ENCODE results near the gene TTC7B. TPM values are rescaled to one million over a fixed set of nuclear protein-coding genes. Genes with fewer than 3 reads are reported as not detected.

Gene TTC7B
- total and polyA plus RNA-seq, 9 of the 15 experiments (the other 6 are each of a cell fraction or from before 2014, with no cell fraction given), result 2.2 to 77.2 (median 36.7) TPM

- POLR2A ChIA-PET, result interaction anchor here (0.8 kb wide), 1 partner anchor 446 kb away, joined by 3 read pairs; no protein-coding TSS in a partner anchor
- no TSS peak for BruUV-seq (replicated peaks)
- H2AFZ ChIP-seq (ENCODE audit: low read depth, low read length), result peak overlapping the region; percentile 97
- peaks cover 12 to 18% of the 10 kb centered on the region in 2 experiments for H3K4me1 ChIP-seq (replicated peaks in 1 of 2; ENCODE audit: control insufficient read depth in 2 of 2, insufficient read depth in 2 of 2, low read length in 2 of 2)
- H3K79me2 ChIP-seq (ENCODE audit: control insufficient read depth, insufficient read depth, low read length), result no peaks in the 10 kb centered on the region; the same call in 2 of the 3 replicates
- 0 out of 2 replicates have a peak, but pooled peaks cover 3% of the 10 kb centered on the region for H3K9me3 ChIP-seq (replicated peaks; ENCODE audit: control insufficient read depth, insufficient read depth, low read depth, low read length)
- H3K27ac ChIP-seq (ENCODE audit: extremely low read depth, low read depth, low read length), result peak overlapping the region; percentile 86
- FAIRE-seq, result peak; percentile 93
- intact Hi-C loops (cut with micrococcal nuclease), result no loop called here
- peak; percentile 93 to 97 (median 96) for DNase-seq (ENCODE audit: extremely low read depth in 1 of 4, low spot score in 3 of 4)
- WGBS (ENCODE audit: insufficient coverage, low coverage, missing lambda C conversion rate), result 2% methylated on average over 20 of the region's 42 CpGs
- peak; percentile 100 for ATAC-seq
- H4K20me1 ChIP-seq (replicated peaks; ENCODE audit: control insufficient read depth, insufficient read depth, low read length), result no peaks in the 10 kb centered on the region
- peak overlapping the region; percentile 83 for H3K4me2 ChIP-seq (ENCODE audit: insufficient read depth, low read length)
- H3K9me1 ChIP-seq (ENCODE audit: control insufficient read depth, insufficient read depth, low read length), result no peaks in the 10 kb centered on the region
- no peaks in the 10 kb centered on the region for H3K36me3 ChIP-seq (ENCODE audit: control insufficient read depth, insufficient read depth, low read length)
- in situ Hi-C loops (cut with MboI), result no loop called here
- H3K9ac ChIP-seq (ENCODE audit: insufficient read depth in 1 of 2, low read depth in 2 of 2, low read length in 2 of 2), result peak overlapping the region; percentile 82 to 91; a peak in 3 of 4 replicates
- peak overlapping the region; percentile 37 for H3K4me3 ChIP-seq
- H3K27me3 ChIP-seq (ENCODE audit: control insufficient read depth in 2 of 2, insufficient read depth in 2 of 2, low read length in 2 of 2), result no peaks in the 10 kb centered on the region
- CTCF ChIA-PET (ENCODE audit: low intra/inter-chr PET ratio), result no interaction called here
- peak; percentile 32 for TF ChIP-seq TBP (optimal IDR thresholded peaks at IDR 0.05; ENCODE audit: low read depth, low read length)
- peak in 1 of 2 experiments; percentile 59; a peak in 1 of 4 replicates for TF ChIP-seq MNT (conservative IDR thresholded peaks at IDR 0.05)
- no peak for TF ChIP-seq SLC30A9 (CRISPR knock-in tag; IDR thresholded peaks at IDR 0.05)
- TF ChIP-seq U2AF2 (optimal IDR thresholded peaks at IDR 0.05; ENCODE audit: low read depth, low read length), result no peak
- TF ChIP-seq ZNF449 (CRISPR knock-in tag; IDR thresholded peaks at IDR 0.05), result no peak
- peak; percentile 69 for TF ChIP-seq KDM5B (IDR thresholded peaks at IDR 0.05; ENCODE audit: insufficient replicate concordance, low read depth, low read length)
- TF ChIP-seq MCM7 (IDR thresholded peaks at IDR 0.05), result no peak
- TF ChIP-seq NR0B1 (IDR thresholded peaks at IDR 0.05; ENCODE audit: partially characterized antibody), result no peak
- TF ChIP-seq SIRT6 (IDR thresholded peaks at IDR 0.05; ENCODE audit: low read depth, low read length), result no peak
- no peak for TF ChIP-seq ZNF124 (CRISPR knock-in tag; IDR thresholded peaks at IDR 0.05)
- no peak for TF ChIP-seq SAFB2 (IDR thresholded peaks at IDR 0.05; ENCODE audit: borderline replicate concordance, low read depth, low read length, severe bottlenecking)
- no peak for TF ChIP-seq SRSF3 (IDR thresholded peaks at IDR 0.05; ENCODE audit: insufficient read depth, low read length)
- TF ChIP-seq PTBP1 (IDR thresholded peaks at IDR 0.05; ENCODE audit: low read depth, low read length), result no peak
- TF ChIP-seq RBM34 (IDR thresholded peaks at IDR 0.05; ENCODE audit: borderline replicate concordance, insufficient read depth, low read length), result no peak
- peak; percentile 59 for TF ChIP-seq POLR2AphosphoS5 (IDR thresholded peaks at IDR 0.05; ENCODE audit: control insufficient read depth, insufficient read depth, low read depth, low read length)
- no peak for TF ChIP-seq TSC22D4 (tag; IDR thresholded peaks at IDR 0.05)
- TF ChIP-seq STAT5B (CRISPR knock-in tag; IDR thresholded peaks at IDR 0.05), result no peak
These were observed 11.8 kb upstream of the TTC7B start for GRCh38 chr14:90827919-90828610.

Measured in K562 (cell line).